ENCODE results near the gene TRIM6. TPM values are rescaled to one million over a fixed set of nuclear protein-coding genes. Genes with fewer than 3 reads are reported as not detected.

TRIM6 gene
- 11.4 to 16.0 TPM (median 13.3 TPM) in 5 replicates for total RNA-seq (2022; extraction: Qiagen RNA extraction; ENCODE audit: low read depth)

DNA sequence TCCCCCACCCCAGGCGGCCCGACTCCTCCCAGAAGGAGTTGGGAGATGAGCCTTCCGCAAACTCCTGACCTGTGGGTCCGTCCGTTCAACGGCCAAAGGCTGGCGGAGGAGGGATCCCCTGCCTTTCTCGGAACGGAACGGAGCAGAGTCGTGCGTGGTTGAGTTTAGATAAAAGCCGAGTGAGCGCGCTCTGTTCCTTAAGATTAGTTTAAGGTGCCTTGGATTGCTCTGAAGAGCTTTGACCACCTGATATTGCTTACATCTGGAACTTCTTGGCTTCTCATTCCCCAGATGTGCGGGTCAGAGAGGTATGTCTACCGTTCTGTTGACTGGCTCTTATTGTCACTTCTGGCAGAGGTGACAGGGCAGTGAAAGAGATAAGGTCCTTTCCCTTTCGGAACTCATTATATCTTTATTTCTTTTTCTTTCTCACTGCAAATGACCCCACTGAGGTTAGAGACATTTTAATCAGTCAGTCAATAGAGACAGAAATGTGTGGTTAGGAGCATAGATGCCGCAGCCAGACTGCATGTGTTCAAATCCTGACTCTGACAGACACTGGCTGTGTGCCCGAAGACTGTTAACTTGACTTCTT lies at the start of gene TRIM6:
TSS of gene TRIM6 (plus strand) at position 31 of the 595 bp plus-strand sequence. CDS start at position 292, 261 bp downstream.

DNA sequence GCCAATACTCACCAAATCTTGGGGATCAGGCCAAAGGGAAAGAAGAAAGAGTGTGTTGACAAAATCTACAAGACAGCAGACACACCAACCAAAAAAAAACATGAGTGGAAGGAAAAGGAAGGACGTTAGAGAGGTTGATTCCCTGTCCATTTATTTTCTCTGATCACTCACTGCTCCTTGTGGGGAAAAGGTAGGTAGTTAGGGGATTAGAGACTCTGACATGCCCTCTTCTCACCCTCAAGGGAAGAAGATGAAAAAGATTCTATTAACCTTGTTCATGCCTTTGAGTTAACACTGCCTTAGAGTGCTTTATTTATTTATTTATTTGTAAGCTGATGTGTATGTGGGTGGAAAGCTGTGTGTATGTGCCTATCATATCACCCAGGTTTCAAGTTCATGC lies 48.0 kb upstream of the TRIM6 start, which contains the start of gene OR52H1:
TSS of gene OR52H1 (minus strand) at position 101 of the 400 bp plus-strand sequence. CDS start 3,035 bp downstream, outside the sequence.

GRCh38 chr11:5580577-5580976 lies 15.9 kb upstream of the TRIM6 start, which contains the start of gene OR52B6:
Gene OR52B6, plus strand, starts transcription at chr11:5580877. Its CDS starts 0 bp downstream, at chr11:5580877.

DNA sequence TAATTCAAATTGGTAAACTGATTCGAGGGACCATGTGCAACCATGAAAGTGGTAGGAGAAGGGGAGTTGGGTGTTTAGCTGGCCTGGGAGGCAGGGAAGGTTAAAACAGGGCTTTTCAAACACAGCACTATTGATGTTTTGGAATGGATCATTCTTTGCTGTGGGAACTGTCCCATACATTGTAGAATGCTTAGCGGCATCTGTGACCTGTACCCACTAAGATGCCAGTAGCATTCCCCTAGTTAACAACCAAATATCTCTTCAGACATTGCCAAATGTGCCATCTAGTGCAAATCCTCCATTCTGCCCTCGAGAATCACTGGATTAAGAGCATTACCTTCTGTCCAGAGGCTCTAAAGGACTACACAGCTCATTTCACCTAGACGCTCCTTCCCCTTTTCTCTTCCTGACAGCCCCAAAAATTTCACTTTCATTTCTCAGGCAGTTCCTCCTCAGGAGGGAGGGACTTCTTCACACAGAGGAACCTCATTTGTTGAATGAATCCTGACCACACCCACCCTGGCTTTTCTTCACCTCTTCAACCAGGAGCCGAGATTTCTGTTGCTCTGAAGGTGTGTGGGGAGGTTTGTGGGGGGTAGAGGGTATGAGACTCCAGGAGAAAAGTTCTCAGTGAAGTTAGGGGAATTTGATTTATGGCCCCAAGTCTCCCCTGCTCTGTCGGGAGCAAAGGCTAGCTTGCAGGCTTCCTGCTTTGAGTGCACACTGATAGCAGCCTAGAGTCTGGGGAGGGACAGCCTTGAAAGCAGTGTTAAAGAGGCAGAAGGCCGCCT lies 28.2 kb downstream of the TRIM6 start, which contains the start of gene TRIM34:
TSS of gene TRIM34 (plus strand) at position 513 of the 791 bp plus-strand sequence. CDS start 7,331 bp downstream, outside the sequence.

Other genes starting within 250 kb of the TRIM6 start
- not detected in 5 replicates for gene OR51B6, start 245.1 kb upstream of the TRIM6 start, total RNA-seq (2022; extraction: Qiagen RNA extraction; ENCODE audit: low read depth)
- gene OR51M1, start 212.8 kb upstream of the TRIM6 start, total RNA-seq (2022; extraction: Qiagen RNA extraction; ENCODE audit: low read depth) = not detected in 5 replicates
- not detected in 5 replicates for gene OR51Q1, start 174.5 kb upstream of the TRIM6 start, total RNA-seq (2022; extraction: Qiagen RNA extraction; ENCODE audit: low read depth)
- not detected in 5 replicates for gene OR51I1, start 155.1 kb upstream of the TRIM6 start, total RNA-seq (2022; extraction: Qiagen RNA extraction; ENCODE audit: low read depth)
- not detected in 5 replicates for gene OR51I2, start 147.3 kb upstream of the TRIM6 start, total RNA-seq (2022; extraction: Qiagen RNA extraction; ENCODE audit: low read depth)
- not detected in 5 replicates for gene OR52D1, start 108.0 kb upstream of the TRIM6 start, total RNA-seq (2022; extraction: Qiagen RNA extraction; ENCODE audit: low read depth)
- gene UBQLN3, start 86.7 kb upstream of the TRIM6 start, total RNA-seq (2022; extraction: Qiagen RNA extraction; ENCODE audit: low read depth) = not detected in 5 replicates
- 0.03 TPM in 2 of 5 replicates, not detected in the others for gene UBQLNL, start 79.9 kb upstream of the TRIM6 start, total RNA-seq (2022; extraction: Qiagen RNA extraction; ENCODE audit: low read depth)
- not detected in 5 replicates for gene OR52H1, start 48.1 kb upstream of the TRIM6 start, total RNA-seq (2022; extraction: Qiagen RNA extraction; ENCODE audit: low read depth)
- gene OR52B6, start 15.8 kb upstream of the TRIM6 start, total RNA-seq (2022; extraction: Qiagen RNA extraction; ENCODE audit: low read depth) = not detected in 5 replicates
- 3.1 to 4.0 TPM (median 3.4 TPM) in 5 replicates for gene TRIM34, start 28.4 kb downstream of the TRIM6 start, total RNA-seq (2022; extraction: Qiagen RNA extraction; ENCODE audit: low read depth)
- gene TRIM5, start 88.4 kb downstream of the TRIM6 start, total RNA-seq (2022; extraction: Qiagen RNA extraction; ENCODE audit: low read depth) = 12.7 to 15.0 TPM (median 12.9 TPM) in 5 replicates
- 0.42 to 1.0 TPM (median 0.66 TPM) in 5 replicates for gene TRIM22, start 93.2 kb downstream of the TRIM6 start, total RNA-seq (2022; extraction: Qiagen RNA extraction; ENCODE audit: low read depth)
- not detected in 5 replicates for gene OR56B1, start 139.8 kb downstream of the TRIM6 start, total RNA-seq (2022; extraction: Qiagen RNA extraction; ENCODE audit: low read depth)
- not detected in 5 replicates for gene OR52N4, start 157.6 kb downstream of the TRIM6 start, total RNA-seq (2022; extraction: Qiagen RNA extraction; ENCODE audit: low read depth)
- gene OR52N5, start 186.7 kb downstream of the TRIM6 start, total RNA-seq (2022; extraction: Qiagen RNA extraction; ENCODE audit: low read depth) = not detected in 5 replicates
- gene OR52N1, start 194.6 kb downstream of the TRIM6 start, total RNA-seq (2022; extraction: Qiagen RNA extraction; ENCODE audit: low read depth) = not detected in 5 replicates
- gene OR52N2, start 212.3 kb downstream of the TRIM6 start, total RNA-seq (2022; extraction: Qiagen RNA extraction; ENCODE audit: low read depth) = not detected in 5 replicates
- gene OR52E6, start 245.3 kb downstream of the TRIM6 start, total RNA-seq (2022; extraction: Qiagen RNA extraction; ENCODE audit: low read depth) = not detected in 5 replicates

Data from A549 treated with DMSO at 1 μM for 4 hours (cell line).